Keratinocyte (primary cell): Measurements from ENCODE around the gene MRPL43. TPM values are rescaled to one million over a fixed set of nuclear protein-coding genes. Genes with fewer than 3 reads are reported as not detected.

ENCODE experiments used
- DNase-seq: peaks from one replicate; pipeline ENCODE4 v3.0.0-alpha.2; 2011; ENCODE audit warnings: low read depth, missing footprints, low spot score
- FAIRE-seq: peaks from 2 replicates; lab custom pipeline; 2011; peaks lifted over from hg19 to GRCh38; lab: Jason Lieb, UNC
- H2AFZ ChIP-seq: 2 replicates; pipeline ENCODE4 v1.6.0; 2012; ENCODE audit warnings: low read length, control low read depth, inconsistent platforms; ENCODE audit not compliant: control insufficient read depth
- H3K27ac ChIP-seq: 2 replicates; pipeline ENCODE4 v1.5.1; 2011; ENCODE audit warnings: low read length; ENCODE audit not compliant: control insufficient read depth, insufficient read depth
- H3K27me3 ChIP-seq: 3 replicates; pipeline ENCODE4 v1.6.0; 2011; ENCODE audit warnings: low read length; ENCODE audit not compliant: control insufficient read depth, insufficient read depth; ENCODE audit errors: extremely low read depth
- H3K36me3 ChIP-seq, 2 experiments: 2 replicates in 1 of 2; 3 replicates in 1 of 2; pipeline ENCODE4 v1.5.1; 2011; ENCODE audit warnings: low read length in 2 of 2, mild to moderate bottlenecking in 1 of 2; ENCODE audit not compliant: control insufficient read depth in 2 of 2, insufficient read depth in 2 of 2; ENCODE audit errors: extremely low read depth in 1 of 2
- H3K4me1 ChIP-seq: 3 replicates; pipeline ENCODE4 v1.5.1; 2011; ENCODE audit warnings: low read length; ENCODE audit not compliant: control insufficient read depth, insufficient read depth; ENCODE audit errors: extremely low read depth
- H3K4me2 ChIP-seq: 3 replicates; pipeline ENCODE4 v1.6.0; 2011; ENCODE audit warnings: low read depth, low read length; ENCODE audit not compliant: control insufficient read depth, insufficient read depth; ENCODE audit errors: extremely low read depth
- H3K4me3 ChIP-seq, 3 experiments: fragments of 200-600 bp in 1 of 3; sonication (generic) in 1 of 3; 2 replicates in 2 of 3; 3 replicates in 1 of 3; pipeline ENCODE4 v1.5.1; 2011 to 2016; ENCODE audit warnings: low read length in 3 of 3, mild to moderate bottlenecking in 3 of 3, control low read depth in 2 of 3, inconsistent platforms in 1 of 3, low read depth in 1 of 3, mixed read lengths in 1 of 3, mixed run types in 1 of 3, moderate library complexity in 1 of 3; ENCODE audit not compliant: control insufficient read depth in 2 of 3, insufficient read depth in 2 of 3; ENCODE audit errors: extremely low read depth in 1 of 3
- H3K79me2 ChIP-seq: 2 replicates; pipeline ENCODE4 v1.6.0; 2012; ENCODE audit warnings: low read length; ENCODE audit not compliant: control insufficient read depth, insufficient read depth
- H3K9ac ChIP-seq: 3 replicates; pipeline ENCODE4 v1.6.0; 2011; ENCODE audit warnings: low read length; ENCODE audit not compliant: control insufficient read depth, insufficient read depth; ENCODE audit errors: extremely low read depth
- H3K9me1 ChIP-seq: 3 replicates; pipeline ENCODE4 v1.6.0; 2011; ENCODE audit warnings: low read length; ENCODE audit not compliant: control insufficient read depth, insufficient read depth; ENCODE audit errors: extremely low read depth
- H3K9me3 ChIP-seq: 2 replicates; pipeline ENCODE4 v1.5.1; 2012; ENCODE audit warnings: low read depth, low read length; ENCODE audit not compliant: control insufficient read depth
- H4K20me1 ChIP-seq: 3 replicates; pipeline ENCODE4 v1.6.0; 2011; ENCODE audit warnings: low read length; ENCODE audit not compliant: control insufficient read depth, insufficient read depth; ENCODE audit errors: extremely low read depth
- CTCF ChIP-seq, 3 experiments: IDR thresholded peaks in 1 of 3; conservative IDR thresholded peaks in 1 of 3; optimal IDR thresholded peaks in 1 of 3; 2 replicates in 2 of 3; 3 replicates in 1 of 3; pipeline versions ENCODE3 to v1.5.1; 2011; ENCODE audit warnings: low read length in 3 of 3, mild to moderate bottlenecking in 3 of 3, moderate library complexity in 2 of 3, control low read depth in 1 of 3, inconsistent platforms in 1 of 3; ENCODE audit not compliant: insufficient read depth in 2 of 3; ENCODE audit errors: extremely low read depth in 1 of 3
- EZH2 ChIP-seq: IDR thresholded peaks from one replicate; pipeline ENCODE4 v1.6.1; 2012; ENCODE audit warnings: inconsistent platforms, mild to moderate bottlenecking, low read length, moderate library complexity
- dilution Hi-C: fragments of 300-500 bp; cut with MboI; formaldehyde crosslinking; loops from one replicate; pipeline ENCODE4 v1.7.0; 2020; ENCODE audit warnings: low sequenced_read_pairs; ENCODE audit not compliant: extremely low pct_ligation_motif_present
- polyA plus RNA-seq, 5 experiments: library from polyadenylated mRNA; depleted of rRNA in 3 of 5; stranded (reverse) in 3 of 5; stranded (forward) in 1 of 5; unstranded in 1 of 5; fragments of >200 nt; gene quantifications; 1 replicate in 1 of 5; 2 replicates in 3 of 5; 3 replicates in 1 of 5; pipeline versions ENCODE4 v1.2.1 to v1.2.3, GENCODE V29; 2011 to 2012; ENCODE audit warnings: missing spikeins in 2 of 5, low read depth in 1 of 5, low replicate concordance in 1 of 5

Gene MRPL43
- polyA plus RNA-seq, 1 donor (not counting 4 experiments of a cell fraction or from before 2014, with no cell fraction given): 71.1 TPM

- H2AFZ ChIP-seq: no peak overlapping the region
- H3K9ac ChIP-seq: no peak overlapping the region
- TF ChIP-seq CTCF (optimal IDR thresholded peaks at IDR 0.05 in 1 of 3, IDR thresholded peaks at IDR 0.05 in 1 of 3, conservative IDR thresholded peaks at IDR 0.05 in 1 of 3; ENCODE audit: extremely low read depth in 1 of 3, insufficient read depth in 2 of 3, low read length in 3 of 3): no peak
- no peak for TF ChIP-seq EZH2
- no peaks in the 10 kb centered on the region for H4K20me1 ChIP-seq
- H3K4me3 ChIP-seq: no peak overlapping the region
- H3K27me3 ChIP-seq: no peaks in the 10 kb centered on the region
- FAIRE-seq (no peak), DNase-seq (no peak)
- H3K9me3 ChIP-seq: no peaks in the 10 kb centered on the region
- H3K9me1 ChIP-seq: peaks cover 2% of the 10 kb centered on the region
- no peaks in the 10 kb centered on the region for H3K36me3 ChIP-seq
- dilution Hi-C loops: no loop called here
- peak overlapping the region; percentile 59 for H3K4me2 ChIP-seq
- H3K4me1 ChIP-seq: no peaks in the 10 kb centered on the region
- no peaks in the 10 kb centered on the region for H3K79me2 ChIP-seq
- no peak overlapping the region for H3K27ac ChIP-seq
These were observed 17.0 kb downstream of the MRPL43 start for GRCh38 chr10:100970076-100970913.

- dilution Hi-C loops: no loop called here
- H3K27ac ChIP-seq: no peak within 1 kb of the TSS
- TF ChIP-seq EZH2: peak; percentile 37
- peak; percentile 59 to 85 (median 75) for TF ChIP-seq CTCF (optimal IDR thresholded peaks at IDR 0.05 in 1 of 3, IDR thresholded peaks at IDR 0.05 in 1 of 3, conservative IDR thresholded peaks at IDR 0.05 in 1 of 3; ENCODE audit: extremely low read depth in 1 of 3, insufficient read depth in 2 of 3, low read length in 3 of 3)
These were observed 17.9 kb downstream of the MRPL43 start, which contains the start of gene SEMA4G for GRCh38 chr10:100969187-100970075. Gene SEMA4G (plus strand): TSS chr10:100969504. CDS start chr10:100972913, 3,409 bp downstream.

More at GRCh38 chr10:100969187-100970075, 17.9 kb downstream of the MRPL43 start, which contains the start of gene SEMA4G:
- no peak for FAIRE-seq
- Histone ChIP-seq H3K4me1 (no peaks in the 10 kb centered on the region), H3K27me3 (no peaks in the 10 kb centered on the region), H3K9me3 (no peaks in the 10 kb centered on the region), H3K9ac (peak within 1 kb of the TSS; percentile 25), H3K9me1 (peaks cover 2% of the 10 kb centered on the region), H3K36me3 (no peaks in the 10 kb centered on the region), H3K4me3 (peak within 1 kb of the TSS; percentile 37 to 66 (median 56)), H3K79me2 (no peaks in the 10 kb centered on the region), H2AFZ (peak within 1 kb of the TSS; percentile 80), H4K20me1 (no peaks in the 10 kb centered on the region), H3K4me2 (peak within 1 kb of the TSS; percentile 65)
- no peak for DNase-seq
